Measurements from ENCODE around the gene CLINT1.
"Not testable (repeated sequence)": the region's sequence is repeated elsewhere in the genome, so short reads cannot be mapped to it uniquely, and the experiment has no call there.

Gene CLINT1

GRCh38 chr5:157862183-157862851 is 3.4 kb upstream of the CLINT1 start:
- no peak for DNase-seq (ENCODE audit: low spot score)

GRCh38 chr5:157860898-157861890 is 2.2 kb upstream of the CLINT1 start:
- no peak for DNase-seq (ENCODE audit: low spot score)

GRCh38 chr5:157859227-157859575 is 256 bp upstream of the CLINT1 start:
- no peak for DNase-seq (ENCODE audit: low spot score)

GRCh38 chr5:157857816-157858526 is 974 bp downstream of the CLINT1 start:
- DNase-seq (ENCODE audit: low spot score), result peak; percentile 39

- DNase-seq (ENCODE audit: low spot score), result peak; percentile 65
Observed at GRCh38 chr5:157855404-157855994, 3.4 kb downstream of the CLINT1 start.

GRCh38 chr5:157853365-157853764 is 5.6 kb downstream of the CLINT1 start:
- not testable (repeated sequence) for DNase-seq (ENCODE audit: low spot score)

GRCh38 chr5:157845914-157846598 is 12.9 kb downstream of the CLINT1 start:
- DNase-seq (ENCODE audit: low spot score), result no peak

GRCh38 chr5:157842787-157843186 is 16.2 kb downstream of the CLINT1 start:
- DNase-seq (ENCODE audit: low spot score), result no peak

GRCh38 chr5:157842185-157842584 is 16.8 kb downstream of the CLINT1 start:
- DNase-seq (ENCODE audit: low spot score), result no peak

GRCh38 chr5:157839157-157839795 is 19.7 kb downstream of the CLINT1 start:
- no peak for DNase-seq (ENCODE audit: low spot score)

GRCh38 chr5:157836121-157836753 is 22.7 kb downstream of the CLINT1 start:
- no peak for DNase-seq (ENCODE audit: low spot score)

GRCh38 chr5:157835041-157835440 is 23.9 kb downstream of the CLINT1 start:
- no peak for DNase-seq (ENCODE audit: low spot score)

GRCh38 chr5:157828944-157829639 is 29.9 kb downstream of the CLINT1 start:
- DNase-seq (ENCODE audit: low spot score), result peak; percentile 18

GRCh38 chr5:157828105-157828943 is 30.6 kb downstream of the CLINT1 start:
- peak; percentile 7 for DNase-seq (ENCODE audit: low spot score)

- DNase-seq (ENCODE audit: low spot score), result no peak
Observed at GRCh38 chr5:157827423-157827822, 31.5 kb downstream of the CLINT1 start.

- DNase-seq (ENCODE audit: low spot score), result no peak
Observed at GRCh38 chr5:157823655-157824054, 35.3 kb downstream of the CLINT1 start.

GRCh38 chr5:157821822-157822622 is 36.9 kb downstream of the CLINT1 start:
- no peak for DNase-seq (ENCODE audit: low spot score)

GRCh38 chr5:157821405-157821804 is 37.5 kb downstream of the CLINT1 start:
- DNase-seq (ENCODE audit: low spot score), result no peak
